Ascending aorta (tissue), 2 donors: ENCODE data around the gene DCUN1D2. TPM values are rescaled to one million over a fixed set of nuclear protein-coding genes. Genes with fewer than 3 reads are reported as not detected.

Experiments used
- DNase-seq, 2 donors: peaks; one replicate each; pipeline ENCODE4 v3.0.0-alpha.2; 2019; ENCODE audit warnings: low spot score in 2 of 2
- H3K27ac ChIP-seq, 2 donors: fragments of 200-600 bp; sonication (generic); one replicate each; pipeline ENCODE4 v1.5.1; 2016 to 2017; ENCODE audit warnings: mild to moderate bottlenecking in 1 of 2
- H3K27me3 ChIP-seq: fragments of 200-600 bp; sonication (generic); one replicate; pipeline ENCODE4 v1.5.1; 2017
- H3K36me3 ChIP-seq, 2 donors: fragments of 200-600 bp; sonication (generic); one replicate each; pipeline ENCODE4 v1.5.1; 2016
- H3K4me1 ChIP-seq, 2 donors: fragments of 200-600 bp; sonication (generic); one replicate each; pipeline ENCODE4 v1.5.1; 2016 to 2017; ENCODE audit warnings: mild to moderate bottlenecking in 1 of 2
- H3K4me3 ChIP-seq, 2 donors: fragments of 200-600 bp; sonication (generic); one replicate each; pipeline ENCODE4 v1.5.1; 2016 to 2017; ENCODE audit warnings: mild to moderate bottlenecking in 1 of 2
- H3K9me3 ChIP-seq, 2 donors: fragments of 200-600 bp; sonication (generic); one replicate each; pipeline ENCODE4 v1.5.1; 2016
- intact Hi-C: fragments of 100-400 bp; cut with DNase I; formaldehyde crosslinking; loops from one replicate; pipeline ENCODE4 v1.15.1; 2023
- total RNA-seq: library from RNA; depleted of rRNA; stranded (reverse); fragments of >200 nt; gene quantifications from one replicate; pipeline ENCODE4 v1.1.0, GENCODE V29; 2016
- TF ChIP-seq, protein P1 (sequence below), 3 experiments: fragments of 200-600 bp in 2 of 3; fragments of 450-650 bp in 1 of 3; sonication (generic) in 2 of 3; IDR thresholded peaks; one replicate each; pipeline ENCODE4 v1.5.1; 2016 to 2019; ENCODE audit warnings: antibody characterized with exemption in 3 of 3, mild to moderate bottlenecking in 1 of 3, moderate library complexity in 1 of 3

The DCUN1D2 gene
- total RNA-seq, 1 donor from 2014 or later = 5.9 TPM

DNA sequence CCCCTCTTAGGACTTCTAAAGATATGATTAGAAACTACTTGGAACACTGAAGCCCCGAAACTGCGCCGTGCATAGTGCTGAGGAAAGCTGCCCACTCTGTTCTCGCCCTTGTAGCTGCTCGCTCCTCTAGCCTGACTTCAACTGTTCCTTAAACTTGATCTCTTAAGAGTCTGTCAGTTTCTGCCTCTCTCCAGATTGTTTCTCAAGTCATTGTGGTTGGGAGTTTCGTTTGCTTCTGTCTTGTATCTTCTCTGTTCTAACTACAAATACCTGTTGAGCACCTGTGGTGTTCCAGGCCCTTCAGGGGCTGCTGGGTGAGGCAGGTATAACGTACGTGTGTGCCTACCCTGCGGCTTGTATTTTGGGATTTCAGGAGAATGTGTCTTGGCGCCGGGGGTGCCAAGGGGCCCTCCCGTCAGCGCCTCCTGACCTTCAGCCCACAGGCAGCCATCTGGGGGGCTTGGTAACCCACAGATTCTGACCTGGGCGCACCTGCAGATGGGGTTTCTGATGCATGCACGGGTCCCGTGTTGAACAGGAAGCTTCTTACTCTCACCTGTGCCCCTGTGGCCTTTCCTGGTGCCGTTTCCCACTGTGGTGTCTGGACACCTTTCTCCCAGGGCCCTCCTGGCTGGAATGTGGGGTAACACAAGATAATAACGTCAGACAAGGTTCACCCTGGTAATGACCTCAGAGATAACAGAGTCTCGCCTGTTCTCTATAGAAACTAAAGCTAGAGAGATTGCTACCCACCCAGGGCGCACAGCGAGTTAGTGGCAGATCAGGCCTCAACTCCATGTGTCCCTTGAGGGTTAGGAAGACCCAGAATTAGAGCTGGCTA lies 17.2 kb upstream of the DCUN1D2 start:
- DNase-seq = no peak
- intact Hi-C loops = no loop called here
- Histone ChIP-seq H3K9me3 (no peaks in the 10 kb centered on the region), H3K27me3 (no peaks in the 10 kb centered on the region), H3K36me3 (peaks cover 36 to 53% of the 10 kb centered on the region in 2 donors), H3K4me3 (no peak overlapping the region), H3K4me1 (peaks cover 0 to 6% of the 10 kb centered on the region in 2 donors), H3K27ac (no peak overlapping the region)
- TF ChIP-seq, protein P1, sequence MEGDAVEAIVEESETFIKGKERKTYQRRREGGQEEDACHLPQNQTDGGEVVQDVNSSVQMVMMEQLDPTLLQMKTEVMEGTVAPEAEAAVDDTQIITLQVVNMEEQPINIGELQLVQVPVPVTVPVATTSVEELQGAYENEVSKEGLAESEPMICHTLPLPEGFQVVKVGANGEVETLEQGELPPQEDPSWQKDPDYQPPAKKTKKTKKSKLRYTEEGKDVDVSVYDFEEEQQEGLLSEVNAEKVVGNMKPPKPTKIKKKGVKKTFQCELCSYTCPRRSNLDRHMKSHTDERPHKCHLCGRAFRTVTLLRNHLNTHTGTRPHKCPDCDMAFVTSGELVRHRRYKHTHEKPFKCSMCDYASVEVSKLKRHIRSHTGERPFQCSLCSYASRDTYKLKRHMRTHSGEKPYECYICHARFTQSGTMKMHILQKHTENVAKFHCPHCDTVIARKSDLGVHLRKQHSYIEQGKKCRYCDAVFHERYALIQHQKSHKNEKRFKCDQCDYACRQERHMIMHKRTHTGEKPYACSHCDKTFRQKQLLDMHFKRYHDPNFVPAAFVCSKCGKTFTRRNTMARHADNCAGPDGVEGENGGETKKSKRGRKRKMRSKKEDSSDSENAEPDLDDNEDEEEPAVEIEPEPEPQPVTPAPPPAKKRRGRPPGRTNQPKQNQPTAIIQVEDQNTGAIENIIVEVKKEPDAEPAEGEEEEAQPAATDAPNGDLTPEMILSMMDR (IDR thresholded peaks at IDR 0.05) = no peak

DNA sequence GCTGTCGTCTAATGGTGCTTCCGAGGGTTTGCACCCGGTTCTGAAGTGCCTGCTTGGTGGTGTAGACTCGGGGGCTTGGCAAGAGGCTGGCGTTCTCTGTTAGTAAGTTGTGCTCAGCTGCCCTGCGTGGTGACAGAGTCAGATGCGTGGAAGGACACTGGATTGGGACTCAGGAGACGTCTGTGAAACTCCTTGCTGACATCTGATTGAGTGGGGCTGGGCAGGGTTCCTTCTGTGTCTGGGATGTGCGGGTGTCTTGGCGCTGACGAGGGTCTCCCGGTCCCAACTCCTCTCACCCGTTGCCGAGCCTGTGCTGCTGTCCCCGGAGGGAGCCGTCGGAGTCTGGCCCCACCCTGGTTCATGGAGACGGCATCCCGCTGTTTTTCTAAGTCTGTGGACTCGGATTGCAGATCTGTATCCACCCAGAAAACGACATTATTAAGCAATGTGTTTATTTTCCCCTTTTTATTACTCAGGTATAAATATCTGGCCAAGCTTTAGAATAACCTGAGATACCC lies 16.4 kb upstream of the DCUN1D2 start:
- TF ChIP-seq, protein P1 (IDR thresholded peaks at IDR 0.05) = no peak
- H3K36me3 ChIP-seq = peaks cover 43 to 56% of the 10 kb centered on the region in 2 donors
- H3K4me3 ChIP-seq = no peak overlapping the region
- no peaks in the 10 kb centered on the region for H3K9me3 ChIP-seq
- no peak overlapping the region for H3K27ac ChIP-seq
- H3K4me1 ChIP-seq = peaks cover 0 to 10% of the 10 kb centered on the region in 2 donors
- no peak for DNase-seq
- H3K27me3 ChIP-seq = no peaks in the 10 kb centered on the region
- intact Hi-C loops = no loop called here

DNA sequence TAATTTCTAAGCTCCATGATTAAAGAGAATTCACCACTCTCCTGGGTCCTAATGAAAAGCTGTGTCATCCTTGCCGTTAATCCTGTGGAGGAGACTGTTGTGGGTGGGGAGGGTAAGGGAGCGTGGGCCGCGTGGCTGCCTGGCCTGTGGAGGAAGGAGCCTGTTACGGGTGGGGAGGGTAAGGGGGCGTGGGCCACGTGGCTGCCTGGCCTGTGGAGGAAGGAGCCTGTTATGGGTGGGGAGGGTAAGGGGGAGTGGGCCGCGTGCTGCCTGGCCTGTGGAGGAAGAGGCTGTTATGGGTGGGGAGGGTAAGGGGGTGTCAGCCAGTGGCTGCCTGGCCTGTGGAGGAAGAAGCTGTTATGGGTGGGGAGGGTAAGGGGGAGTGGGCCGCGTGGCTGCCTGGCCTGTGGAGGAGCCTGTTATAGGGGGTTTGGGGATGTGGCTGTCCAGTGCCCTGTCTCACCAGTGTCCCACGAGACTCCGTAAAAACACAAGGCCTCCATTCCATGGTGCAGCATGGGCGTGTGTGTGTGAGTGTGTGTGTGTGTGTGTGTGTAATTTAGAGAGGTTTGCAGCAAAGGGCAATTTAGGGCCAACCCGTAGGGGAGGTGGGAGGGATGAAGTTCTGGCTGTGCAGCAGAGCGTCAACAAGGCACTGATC lies 15.6 kb upstream of the DCUN1D2 start:
- H3K27ac ChIP-seq = no peak overlapping the region
- TF ChIP-seq, protein P1 (IDR thresholded peaks at IDR 0.05) = no peak
- DNase-seq = no peak
- H3K36me3 ChIP-seq = peaks cover 43 to 56% of the 10 kb centered on the region in 2 donors
- intact Hi-C loops = no loop called here
- no peak overlapping the region for H3K4me3 ChIP-seq
- H3K27me3 ChIP-seq = no peaks in the 10 kb centered on the region
- H3K4me1 ChIP-seq = peaks cover 0 to 10% of the 10 kb centered on the region in 2 donors
- no peaks in the 10 kb centered on the region for H3K9me3 ChIP-seq

DNA sequence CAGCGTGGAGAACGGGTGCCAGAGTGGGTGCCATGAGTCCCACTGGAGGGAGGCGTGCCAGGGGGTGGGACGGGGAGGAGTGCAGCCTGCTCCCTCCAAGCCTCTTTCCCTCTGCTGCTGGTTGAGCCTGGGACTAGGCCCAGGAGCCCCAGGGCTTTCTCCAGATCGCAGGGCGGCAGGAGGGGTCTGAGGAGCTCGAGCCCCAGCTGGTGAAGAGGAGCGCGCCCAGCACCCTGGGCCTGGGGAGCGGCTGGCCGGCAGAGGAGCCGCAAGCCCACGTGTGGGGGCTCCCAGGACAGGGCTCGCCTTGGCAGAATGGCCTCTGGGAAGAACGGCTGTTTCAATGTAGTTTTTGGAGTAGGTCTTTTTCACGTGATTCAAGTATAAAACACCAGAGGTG lies 12.2 kb upstream of the DCUN1D2 start:
- no peaks in the 10 kb centered on the region for H3K27me3 ChIP-seq
- H3K27ac ChIP-seq = no peak overlapping the region
- no peaks in the 10 kb centered on the region for H3K9me3 ChIP-seq
- no peak for DNase-seq
- intact Hi-C loops = no loop called here
- peaks cover 0 to 10% of the 10 kb centered on the region in 2 donors for H3K4me1 ChIP-seq
- TF ChIP-seq, protein P1 (IDR thresholded peaks at IDR 0.05) = no peak
- H3K4me3 ChIP-seq = no peak overlapping the region
- peaks cover 61 to 68% of the 10 kb centered on the region in 2 donors for H3K36me3 ChIP-seq

DNA sequence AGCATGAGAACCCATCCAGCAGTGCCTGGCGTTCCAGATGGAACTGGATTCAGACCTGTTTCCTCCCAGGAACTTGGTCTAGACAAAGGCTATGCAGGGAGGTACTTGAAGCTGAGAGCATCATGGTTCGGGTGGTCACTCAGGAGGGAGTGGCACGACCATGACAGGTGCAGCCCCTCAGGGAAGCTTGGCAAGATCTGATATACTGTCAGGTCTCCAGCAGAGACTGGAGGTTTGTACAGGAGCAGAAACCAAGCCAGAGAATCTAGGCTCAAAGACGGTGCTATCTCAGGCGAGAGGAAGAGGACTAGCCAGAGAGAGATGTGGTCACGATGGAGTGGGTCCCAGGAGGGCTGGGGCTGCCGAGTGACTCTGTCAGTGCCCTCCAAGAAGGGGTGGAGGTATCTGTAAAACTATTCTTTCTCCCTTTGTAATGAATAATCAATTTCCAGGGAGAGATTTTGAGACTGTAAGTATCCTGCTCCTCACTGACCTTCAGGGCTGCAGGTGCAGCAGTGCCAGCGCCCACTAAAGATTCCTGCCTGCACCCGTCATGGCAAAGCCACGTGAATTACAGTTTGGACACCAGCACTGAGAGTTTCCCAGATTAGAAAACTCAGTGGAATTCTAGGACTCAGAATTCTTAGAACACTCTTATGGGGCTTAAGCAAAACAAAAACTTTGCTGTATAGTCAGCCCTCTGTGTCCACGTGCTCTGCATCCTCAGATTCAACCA lies 10.2 kb upstream of the DCUN1D2 start:
- no peaks in the 10 kb centered on the region for H3K27me3 ChIP-seq
- peaks cover 65 to 85% of the 10 kb centered on the region in 2 donors for H3K36me3 ChIP-seq
- H3K9me3 ChIP-seq = no peaks in the 10 kb centered on the region
- peaks cover 2 to 18% of the 10 kb centered on the region in 2 donors for H3K4me1 ChIP-seq
- TF ChIP-seq, protein P1 (IDR thresholded peaks at IDR 0.05) = no peak
- H3K27ac ChIP-seq = no peak overlapping the region
- intact Hi-C loops = no loop called here
- H3K4me3 ChIP-seq = no peak overlapping the region
- no peak for DNase-seq
